K562 (cell line): ENCODE data around the gene PPP1R15A. TPM values are rescaled to one million over a fixed set of nuclear protein-coding genes. Genes with fewer than 3 reads are reported as not detected.

ENCODE experiments used
- ATF3 ChIP-seq, 2 experiments: fragments of 450-650 bp in 1 of 2; sonication (generic) in 1 of 2; formaldehyde crosslinking in 1 of 2; IDR thresholded peaks in 1 of 2; conservative IDR thresholded peaks in 1 of 2; 2 replicates each; pipeline versions ENCODE4 v1.6.1 to v1.8.1; 2016 to 2023; ENCODE audit warnings: mild to moderate bottlenecking in 2 of 2, moderate library complexity in 2 of 2, inconsistent platforms in 1 of 2, missing genetic modification reagents in 1 of 2
- CREB3L1 ChIP-seq: fragments of 450-650 bp; IDR thresholded peaks from 2 replicates; pipeline ENCODE4 v1.6.1; 2014; ENCODE audit warnings: low read depth, mild to moderate bottlenecking, moderate library complexity, borderline replicate concordance
- E2F5 ChIP-seq: sonication (generic); formaldehyde crosslinking; IDR thresholded peaks from 2 replicates; pipeline ENCODE4 v1.8.0; 2022; ENCODE audit warnings: mild to moderate bottlenecking, missing genetic modification reagents
- HDAC6 ChIP-seq: IDR thresholded peaks from 2 replicates; pipeline ENCODE4 v1.6.1; 2012; ENCODE audit warnings: low read depth, mild to moderate bottlenecking, control low read depth, inconsistent platforms, low read length, moderate library complexity
- HMG20A ChIP-seq: fragments of 450-650 bp; formaldehyde crosslinking; conservative IDR thresholded peaks from 2 replicates; pipeline ENCODE4 v1.4.0; 2020; ENCODE audit warnings: mild to moderate bottlenecking, mixed read lengths
- JUND ChIP-seq, 2 experiments: IDR thresholded peaks; 2 replicates in 1 of 2; 3 replicates in 1 of 2; pipeline ENCODE4 v1.6.1; 2011; ENCODE audit warnings: borderline replicate concordance in 2 of 2, low read depth in 2 of 2, low read length in 2 of 2, improper control_type of control experiment in 1 of 2, missing biosample characterization in 1 of 2, missing genetic modification characterization in 1 of 2, missing genetic modification reagents in 1 of 2
- KLF13 ChIP-seq: fragments of 450-650 bp; IDR thresholded peaks from 2 replicates; pipeline ENCODE4 v1.6.1; 2016; ENCODE audit warnings: missing genetic modification characterization, low read depth, mild to moderate bottlenecking, missing compliant biosample characterization, moderate library complexity, borderline replicate concordance
- MEF2A ChIP-seq: IDR thresholded peaks from 2 replicates; pipeline ENCODE4 v1.6.1; 2011; ENCODE audit warnings: low read depth, mild to moderate bottlenecking, low read length, moderate library complexity; ENCODE audit not compliant: control insufficient read depth
- MIER1 ChIP-seq: fragments of 450-650 bp; IDR thresholded peaks from 2 replicates; pipeline ENCODE4 v1.6.1; 2016; ENCODE audit warnings: antibody characterized with exemption, mild to moderate bottlenecking, low read depth
- PREB ChIP-seq: sonication (generic); formaldehyde crosslinking; IDR thresholded peaks from 2 replicates; pipeline ENCODE4 v1.8.1; 2023; ENCODE audit warnings: mild to moderate bottlenecking, missing genetic modification reagents
- RBBP5 ChIP-seq: fragments of 200-600 bp; sonication (generic); IDR thresholded peaks from 2 replicates; pipeline ENCODE4 v1.6.1; 2012; ENCODE audit warnings: borderline replicate concordance, mild to moderate bottlenecking, low read length, control low read depth, inconsistent platforms; ENCODE audit not compliant: insufficient read depth, poor library complexity, severe bottlenecking
- SAFB ChIP-seq: fragments of 200-400 bp; formaldehyde crosslinking; IDR thresholded peaks from 2 replicates; pipeline ENCODE4 v1.6.1; 2017; ENCODE audit warnings: low read depth, low read length, borderline replicate concordance
- ZBTB43 ChIP-seq: sonication (generic); formaldehyde crosslinking; IDR thresholded peaks from 2 replicates; pipeline ENCODE4 v1.8.0; 2023; ENCODE audit warnings: mild to moderate bottlenecking, missing genetic modification reagents
- ZNF449 ChIP-seq: fragments of 250-450 bp; sonication (Bioruptor Pico); IDR thresholded peaks from 2 replicates; pipeline ENCODE4 v1.8.0; 2022; ENCODE audit warnings: moderate library complexity, mild to moderate bottlenecking, inconsistent platforms
- ZNF696 ChIP-seq: fragments of 250-450 bp; sonication (Bioruptor Pico); conservative IDR thresholded peaks from 2 replicates; pipeline ENCODE4 v1.4.0; 2020; ENCODE audit warnings: mild to moderate bottlenecking, moderate library complexity
- polyA plus RNA-seq, 8 experiments: library from polyadenylated mRNA; depleted of rRNA in 4 of 8; stranded (reverse) in 5 of 8; unstranded in 3 of 8; fragments of >200 nt; fragmentation: Nextera tagmentation in 2 of 8; fragmentation: Illumina TruSeq in 1 of 8; extraction: Ambion mirVana in 2 of 8; extraction: Trizol in 1 of 8; gene quantifications; 2 replicates each; pipeline versions ENCODE4 v1.2.1 to v1.2.3, GENCODE V29; 2011 to 2014; ENCODE audit warnings: inconsistent platforms in 1 of 8, missing spikeins in 1 of 8
- total RNA-seq, 7 experiments: library from RNA; depleted of rRNA in 6 of 7; stranded (reverse); fragments of >200 nt in 6 of 7; fragmentation: Illumina TruSeq in 2 of 7; extraction: Trizol in 2 of 7; gene quantifications; 2 replicates each; pipeline versions ENCODE4 v1.2.1 to v1.2.3, GENCODE V29; 2011 to 2021; ENCODE audit warnings: low replicate concordance in 1 of 7

Gene PPP1R15A
- total and polyA plus RNA-seq, 9 of the 15 experiments (the other 6 are each of a cell fraction or from before 2014, with no cell fraction given) = 0.42 to 73.7 (median 44.0) TPM

GRCh38 chr19:48872884-48873475 lies 759 bp downstream of the PPP1R15A start (continued):
- 0 out of 2 replicates have a peak, but pooled peaks have one; percentile 19 for TF ChIP-seq MIER1
- no peak for TF ChIP-seq RBBP5
- TF ChIP-seq CREB3L1 = no peak; the same call in 1 of the 2 replicates
- TF ChIP-seq SAFB = no peak
- TF ChIP-seq PREB (CRISPR knock-in tag) = no peak
- TF ChIP-seq MEF2A = peak; percentile 96
- 0 out of 2 replicates have a peak, but pooled peaks have one; percentile 2 for TF ChIP-seq E2F5 (CRISPR knock-in tag)
- no peak for TF ChIP-seq ZNF696 (CRISPR knock-in tag)
- TF ChIP-seq JUND (IDR thresholded peaks at IDR 0.05; ENCODE audit: borderline replicate concordance, low read depth, low read length) = peak; percentile 97
- peak; percentile 90; the same call in 2 of the 3 replicates for TF ChIP-seq JUND (tag; IDR thresholded peaks at IDR 0.05; ENCODE audit: borderline replicate concordance, low read depth, low read length)
- no peak for TF ChIP-seq HDAC6
- TF ChIP-seq ZNF449 = no peak
- TF ChIP-seq KLF13 (tag) = peak; percentile 57; the same call in 1 of the 2 replicates
- peak; percentile 96 for TF ChIP-seq ATF3 (IDR thresholded peaks at IDR 0.05)
- TF ChIP-seq ATF3 (CRISPR knock-in tag; conservative IDR thresholded peaks at IDR 0.05) = peak; percentile 90; the same call in 1 of the 2 replicates
- no peak for TF ChIP-seq ZBTB43
- TF ChIP-seq HMG20A = no peak
